ENCODE data around the gene NUP205.
A peak's percentile ranks its signal among the peaks of the same experiment; 100 is the strongest.

The NUP205 gene

DNA sequence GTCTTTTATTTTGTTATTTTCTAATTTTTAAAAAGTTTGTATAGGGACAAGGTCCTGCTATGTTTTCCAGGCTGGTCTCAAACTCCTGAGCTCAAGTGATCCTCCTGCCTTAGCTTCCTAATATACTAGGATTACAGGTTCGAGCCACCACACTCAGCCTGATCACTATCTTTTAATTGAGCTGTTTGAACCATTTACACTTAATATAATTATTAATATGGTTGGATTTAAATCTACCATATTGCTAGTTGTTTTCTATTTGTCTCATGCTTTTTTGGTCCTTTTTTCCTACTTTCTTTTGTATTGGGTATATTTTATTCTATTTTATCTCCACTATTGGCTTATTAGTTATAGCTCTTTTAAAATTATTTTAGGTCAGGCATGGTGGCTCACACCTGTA is 34.6 kb upstream of the NUP205 start:
- Mint-ChIP-seq H3K9me3 (no peaks in the 10 kb centered on the region), H3K27ac (no peak overlapping the region), H3K4me1 (ENCODE audit: low read depth) (no peaks in the 10 kb centered on the region), H3K27me3 (no peaks in the 10 kb centered on the region), H3K4me3 (no peak overlapping the region), H3K36me3 (ENCODE audit: low read depth) (no peaks in the 10 kb centered on the region)

DNA sequence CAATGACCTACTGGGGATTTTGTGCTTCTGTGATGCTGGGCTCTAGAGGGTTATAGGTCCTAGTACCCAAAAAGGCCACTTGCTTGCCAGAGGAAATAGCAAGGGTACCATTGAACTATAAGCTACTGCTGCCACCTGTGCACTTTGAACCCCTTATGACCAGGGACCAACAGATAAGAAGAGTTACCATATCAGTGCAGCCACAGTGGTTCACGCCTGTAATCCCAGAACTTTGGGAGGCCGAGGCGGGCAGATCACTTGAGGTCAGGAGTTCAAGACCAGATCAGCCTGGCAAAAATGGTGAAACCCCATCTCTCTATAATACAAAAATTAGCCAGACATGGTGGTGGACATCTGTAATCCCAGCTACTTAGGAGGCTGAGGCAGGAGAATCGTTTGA is 32.3 kb upstream of the NUP205 start:
- no peak overlapping the region for H3K27ac Mint-ChIP-seq
- no peak overlapping the region for H3K4me3 Mint-ChIP-seq
- H3K36me3 Mint-ChIP-seq (ENCODE audit: low read depth) = no peaks in the 10 kb centered on the region
- H3K27me3 Mint-ChIP-seq = no peaks in the 10 kb centered on the region
- no peaks in the 10 kb centered on the region for H3K4me1 Mint-ChIP-seq (ENCODE audit: low read depth)
- H3K9me3 Mint-ChIP-seq = no peaks in the 10 kb centered on the region

DNA sequence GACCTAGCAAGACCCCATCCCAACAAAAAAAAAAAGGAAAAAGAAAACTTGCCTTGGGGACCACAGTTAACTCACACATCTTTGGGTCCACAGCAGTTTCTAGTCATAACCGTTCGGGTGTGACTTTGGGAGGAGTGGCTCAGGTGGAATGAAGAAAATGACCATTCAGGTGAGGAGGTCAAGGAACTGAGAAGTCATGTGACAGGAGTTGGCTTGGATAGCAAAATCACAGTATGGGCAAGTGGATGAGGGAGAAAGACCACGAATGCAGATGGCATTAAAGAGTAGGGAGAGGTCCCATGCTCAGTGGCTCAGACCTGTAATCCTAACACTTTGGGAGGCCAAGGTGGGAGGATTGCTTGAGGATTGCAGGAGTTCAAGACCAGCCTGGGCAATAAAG is 30.7 kb upstream of the NUP205 start:
- Mint-ChIP-seq H3K27me3 (no peaks in the 10 kb centered on the region), H3K27ac (no peak overlapping the region), H3K36me3 (ENCODE audit: low read depth) (no peaks in the 10 kb centered on the region), H3K9me3 (no peaks in the 10 kb centered on the region), H3K4me3 (no peak overlapping the region), H3K4me1 (ENCODE audit: low read depth) (no peaks in the 10 kb centered on the region)

DNA sequence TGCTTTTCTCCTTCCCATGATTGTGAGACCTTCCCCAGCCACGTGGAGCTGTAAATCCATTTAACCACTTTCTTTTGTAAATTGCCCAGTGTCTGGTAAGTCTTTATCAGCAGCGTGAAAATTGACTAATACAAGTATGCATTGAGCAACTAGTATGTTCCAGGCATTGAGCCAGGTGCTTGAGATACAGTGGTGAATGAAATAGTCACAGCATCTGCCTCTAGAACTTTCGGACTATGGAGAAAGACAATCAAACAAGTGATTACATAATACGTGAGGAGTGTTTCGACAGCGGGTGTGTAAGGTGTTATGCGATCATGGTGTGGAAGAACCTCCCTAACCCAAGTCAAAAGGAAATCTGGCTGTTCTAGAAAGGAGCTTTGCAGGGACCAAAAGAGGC is 21.6 kb upstream of the NUP205 start:
- H3K36me3 Mint-ChIP-seq (ENCODE audit: low read depth) = no peaks in the 10 kb centered on the region
- H3K4me1 Mint-ChIP-seq (ENCODE audit: low read depth) = no peaks in the 10 kb centered on the region
- H3K9me3 Mint-ChIP-seq = no peaks in the 10 kb centered on the region
- H3K27ac Mint-ChIP-seq = no peak overlapping the region
- H3K4me3 Mint-ChIP-seq = no peak overlapping the region
- peaks cover 12% of the 10 kb centered on the region for H3K27me3 Mint-ChIP-seq

DNA sequence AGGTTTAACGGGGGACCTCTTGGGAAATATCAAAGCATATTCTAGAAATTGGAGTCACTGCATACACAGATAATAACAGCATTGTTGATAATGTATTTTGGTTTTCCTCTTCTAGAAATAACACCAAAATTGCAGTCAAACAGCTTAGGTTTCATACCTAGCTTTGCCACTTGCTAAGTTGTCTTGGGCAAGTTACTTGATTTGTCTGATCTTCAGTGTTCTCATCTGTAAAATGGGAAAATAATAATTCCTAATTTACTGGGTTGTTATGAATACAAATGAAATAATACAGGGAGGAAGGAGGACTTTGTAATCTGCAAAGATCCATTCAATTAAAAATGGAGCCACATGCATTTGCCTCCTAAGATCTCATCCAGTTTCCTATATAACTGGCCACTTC is 20.3 kb upstream of the NUP205 start:
- H3K36me3 Mint-ChIP-seq (ENCODE audit: low read depth) = no peaks in the 10 kb centered on the region
- H3K27ac Mint-ChIP-seq = no peak overlapping the region
- no peak overlapping the region for H3K4me3 Mint-ChIP-seq
- no peaks in the 10 kb centered on the region for H3K9me3 Mint-ChIP-seq
- no peaks in the 10 kb centered on the region for H3K4me1 Mint-ChIP-seq (ENCODE audit: low read depth)
- H3K27me3 Mint-ChIP-seq = peaks cover 12% of the 10 kb centered on the region

DNA sequence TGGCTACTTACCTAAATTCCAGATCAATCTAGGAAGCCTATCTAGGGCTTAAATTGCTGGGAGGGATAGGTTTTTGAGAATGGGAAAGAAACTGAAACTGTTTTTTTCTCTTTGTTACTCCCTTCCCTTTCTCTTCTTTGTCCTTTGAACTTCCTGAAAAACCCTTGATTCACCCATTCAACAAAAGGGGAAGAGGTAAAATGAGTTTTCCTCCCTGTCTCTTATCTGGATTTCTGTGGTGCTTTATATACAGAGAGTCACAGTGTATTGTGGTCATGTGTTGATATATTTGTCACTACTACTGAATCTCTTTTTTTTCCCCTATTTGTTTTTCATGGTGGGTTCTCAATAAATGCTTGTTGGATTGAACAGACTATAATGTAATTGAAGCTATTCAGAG is 19.8 kb upstream of the NUP205 start:
- Mint-ChIP-seq H3K27me3 (peaks cover 12% of the 10 kb centered on the region), H3K36me3 (ENCODE audit: low read depth) (no peaks in the 10 kb centered on the region), H3K4me1 (ENCODE audit: low read depth) (no peaks in the 10 kb centered on the region), H3K9me3 (no peaks in the 10 kb centered on the region), H3K4me3 (no peak overlapping the region), H3K27ac (no peak overlapping the region)

DNA sequence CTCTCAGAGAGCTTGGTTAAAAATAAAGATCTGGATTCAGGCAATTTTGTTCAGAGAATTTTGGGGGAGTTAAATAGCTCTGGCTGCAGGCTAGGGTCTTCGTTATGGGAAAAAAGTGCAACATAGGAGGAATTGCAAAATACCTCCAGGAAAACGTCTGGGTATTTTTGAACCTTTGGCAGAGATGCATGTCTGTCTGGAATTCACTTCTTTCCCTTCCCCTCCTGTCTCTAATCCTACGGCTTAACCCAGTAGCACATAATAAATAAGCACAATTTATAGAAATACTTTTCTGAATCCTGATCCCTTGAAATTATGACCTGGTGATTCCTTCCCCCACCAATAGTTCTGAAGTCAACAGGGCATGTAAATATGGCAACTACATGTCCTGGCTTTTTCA is 19.3 kb upstream of the NUP205 start:
- Mint-ChIP-seq H3K36me3 (ENCODE audit: low read depth) (no peaks in the 10 kb centered on the region), H3K4me1 (ENCODE audit: low read depth) (no peaks in the 10 kb centered on the region), H3K9me3 (no peaks in the 10 kb centered on the region), H3K27me3 (peaks cover 12% of the 10 kb centered on the region), H3K4me3 (no peak overlapping the region), H3K27ac (no peak overlapping the region)

DNA sequence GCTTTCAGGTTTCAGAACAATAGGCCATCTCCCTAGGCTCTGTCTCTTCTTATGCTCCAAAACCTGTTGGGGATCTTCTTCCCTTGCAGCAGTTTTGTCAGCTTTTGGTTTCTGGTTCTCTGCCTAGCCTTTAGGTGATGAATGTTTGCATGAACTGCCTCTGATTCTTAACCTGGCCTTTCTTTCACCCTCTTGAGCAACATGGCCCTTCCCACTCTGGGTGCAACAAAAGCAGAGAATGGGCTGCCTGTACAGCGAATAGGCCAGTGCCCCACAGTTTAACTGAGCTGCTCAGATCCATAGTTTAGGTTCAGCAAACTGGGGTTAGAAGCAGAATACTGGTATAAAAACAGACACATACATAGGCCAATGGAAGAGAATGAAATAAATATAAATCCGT is 18.1 kb upstream of the NUP205 start:
- Mint-ChIP-seq H3K36me3 (ENCODE audit: low read depth) (no peaks in the 10 kb centered on the region), H3K27ac (no peak overlapping the region), H3K9me3 (no peaks in the 10 kb centered on the region), H3K4me1 (ENCODE audit: low read depth) (no peaks in the 10 kb centered on the region), H3K4me3 (no peak overlapping the region), H3K27me3 (peaks cover 10% of the 10 kb centered on the region)

DNA sequence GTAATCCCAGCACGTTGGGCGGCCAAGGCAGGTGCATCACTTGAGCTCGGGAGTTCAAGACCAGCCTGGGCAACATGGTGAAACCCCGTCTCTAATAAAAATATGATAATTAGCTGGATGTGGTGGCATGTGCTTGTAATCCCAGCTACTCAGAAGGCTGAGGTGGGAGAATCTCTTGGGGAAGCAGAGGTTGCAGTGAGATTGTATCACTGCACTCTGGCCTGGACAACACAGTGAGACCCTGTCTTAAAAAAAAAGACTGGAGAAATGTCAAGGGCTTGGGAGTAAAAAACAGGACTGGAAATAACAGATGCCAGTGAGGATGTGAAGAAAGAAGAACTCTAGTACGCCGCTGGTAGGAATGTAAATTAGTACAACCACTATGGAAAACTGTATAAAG is 16.7 kb upstream of the NUP205 start:
- H3K9me3 Mint-ChIP-seq = no peaks in the 10 kb centered on the region
- H3K27ac Mint-ChIP-seq = no peak overlapping the region
- no peak overlapping the region for H3K4me3 Mint-ChIP-seq

DNA sequence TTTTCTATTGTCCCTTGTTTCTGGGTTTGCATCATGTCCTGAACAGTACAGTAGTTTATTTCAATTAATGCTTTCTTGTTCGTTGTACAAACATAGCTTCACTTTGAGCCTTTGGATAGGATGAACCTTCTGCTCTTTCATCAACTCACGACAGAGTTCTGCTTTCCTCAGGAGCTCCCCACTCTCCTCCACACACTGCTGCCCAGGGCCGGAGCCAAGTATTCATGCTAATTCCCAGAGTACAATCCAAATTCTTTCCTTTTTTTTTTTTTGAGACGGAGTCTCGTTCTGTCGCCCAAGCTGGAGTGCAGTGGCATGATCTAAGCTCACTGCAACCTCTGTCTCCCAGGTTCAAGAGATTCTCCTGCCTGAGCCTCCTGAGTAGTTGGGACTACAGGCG is 7.5 kb upstream of the NUP205 start:
- H3K27ac Mint-ChIP-seq = no peak overlapping the region
- no peaks in the 10 kb centered on the region for H3K36me3 Mint-ChIP-seq (ENCODE audit: low read depth)
- H3K27me3 Mint-ChIP-seq = peaks cover 12% of the 10 kb centered on the region
- no peak overlapping the region for H3K4me3 Mint-ChIP-seq
- H3K4me1 Mint-ChIP-seq (ENCODE audit: low read depth) = no peaks in the 10 kb centered on the region
- no peaks in the 10 kb centered on the region for H3K9me3 Mint-ChIP-seq

More for the DNA sequence above, 16.7 kb upstream of the NUP205 start:
- Mint-ChIP-seq H3K4me1 (ENCODE audit: low read depth) (no peaks in the 10 kb centered on the region), H3K36me3 (ENCODE audit: low read depth) (no peaks in the 10 kb centered on the region), H3K27me3 (peaks cover 10% of the 10 kb centered on the region)

DNA sequence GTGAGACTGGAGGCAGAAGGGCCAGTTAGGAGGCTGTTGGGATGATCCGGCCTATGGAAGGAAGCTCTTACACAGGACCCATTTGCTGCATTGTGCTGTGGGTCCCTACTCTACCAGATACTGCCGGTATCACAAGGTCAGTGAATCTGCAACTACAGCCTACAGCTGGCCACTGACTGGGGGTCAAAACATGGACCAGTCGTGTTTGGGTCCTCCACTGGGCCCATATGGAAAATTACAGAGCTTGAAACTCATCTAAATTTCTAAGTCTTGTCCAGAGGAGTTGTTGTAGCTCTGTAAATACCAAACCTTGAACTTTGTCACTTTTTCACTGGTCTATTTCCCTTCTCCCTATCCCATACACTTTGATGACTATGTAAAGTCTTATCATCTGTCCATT is 5.6 kb upstream of the NUP205 start:
- Mint-ChIP-seq H3K9me3 (no peaks in the 10 kb centered on the region), H3K4me3 (no peak overlapping the region), H3K4me1 (ENCODE audit: low read depth) (no peaks in the 10 kb centered on the region), H3K36me3 (ENCODE audit: low read depth) (no peaks in the 10 kb centered on the region), H3K27ac (no peak overlapping the region), H3K27me3 (peaks cover 15% of the 10 kb centered on the region)

DNA sequence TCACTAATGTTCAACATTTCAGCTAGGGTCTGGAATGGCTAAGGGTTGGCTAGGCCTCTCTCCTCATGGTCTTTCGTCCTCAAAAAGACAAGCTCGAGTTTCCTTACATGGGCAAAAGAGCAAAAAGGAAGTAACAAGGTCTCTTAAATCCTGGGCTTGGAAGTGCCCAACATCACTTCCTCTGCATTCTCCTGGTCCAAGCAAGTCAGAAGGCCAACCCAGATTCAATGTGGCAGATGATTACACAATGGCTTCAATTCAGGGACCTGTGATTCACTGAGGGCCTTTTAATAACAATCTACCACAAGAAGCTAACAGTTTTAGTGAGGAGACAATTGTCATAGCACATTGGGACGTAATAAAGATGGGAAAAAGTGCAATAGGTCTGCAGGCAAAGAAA is 4.4 kb upstream of the NUP205 start:
- Mint-ChIP-seq H3K27ac (no peak overlapping the region), H3K27me3 (peaks cover 10% of the 10 kb centered on the region), H3K9me3 (no peaks in the 10 kb centered on the region), H3K36me3 (ENCODE audit: low read depth) (no peaks in the 10 kb centered on the region), H3K4me3 (no peak overlapping the region), H3K4me1 (ENCODE audit: low read depth) (no peaks in the 10 kb centered on the region)

DNA sequence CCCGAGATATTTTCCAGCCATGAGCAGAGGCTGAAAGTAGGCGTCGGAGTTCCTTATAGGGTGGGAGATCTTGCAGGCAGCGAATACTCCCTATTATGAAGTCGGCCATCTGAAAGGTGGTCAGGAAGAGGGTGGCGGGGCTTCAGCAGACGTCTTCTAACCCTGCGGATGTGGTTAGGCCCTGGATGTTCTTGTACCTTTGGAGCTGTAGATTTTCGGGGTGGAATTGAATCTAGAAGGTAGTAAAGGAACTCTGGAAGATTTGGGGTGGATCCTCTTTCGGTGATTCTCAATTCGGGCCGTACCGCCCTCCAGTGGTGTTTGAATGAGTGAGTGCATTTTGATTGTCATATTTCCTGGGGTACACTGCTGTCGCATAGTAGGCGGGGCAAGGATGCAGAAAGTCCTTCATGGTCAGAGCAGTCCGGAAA is 635 bp downstream of the NUP205 start:
- Mint-ChIP-seq H3K4me3 (no peak overlapping the region), H3K9me3 (no peaks in the 10 kb centered on the region), H3K36me3 (ENCODE audit: low read depth) (peaks cover 19% of the 10 kb centered on the region), H3K4me1 (ENCODE audit: low read depth) (peaks cover 23% of the 10 kb centered on the region), H3K27me3 (peaks cover 4% of the 10 kb centered on the region), H3K27ac (no peak overlapping the region)

DNA sequence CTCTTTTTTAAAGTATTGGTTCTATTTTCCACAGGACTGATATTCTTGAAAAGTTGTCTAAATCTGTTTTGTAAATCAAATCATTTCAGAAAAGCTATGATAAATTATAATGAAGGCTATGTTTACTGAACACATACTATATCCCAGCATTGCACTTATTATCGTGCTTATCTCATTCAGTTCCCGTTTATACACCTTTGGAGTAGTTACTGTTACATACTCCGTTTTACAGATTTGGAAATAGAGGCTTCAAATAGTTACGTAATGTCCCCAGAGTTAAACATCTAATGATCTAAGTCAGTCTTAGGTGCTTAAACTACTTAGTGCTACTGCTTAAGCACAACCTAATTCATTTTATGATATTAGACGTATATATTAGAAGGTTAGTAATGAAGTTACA is 1.2 kb downstream of the NUP205 start:
- Mint-ChIP-seq H3K9me3 (no peaks in the 10 kb centered on the region), H3K36me3 (ENCODE audit: low read depth) (peaks cover 19% of the 10 kb centered on the region), H3K27me3 (peaks cover 4% of the 10 kb centered on the region), H3K4me3 (no peak overlapping the region), H3K4me1 (ENCODE audit: low read depth) (peaks cover 26% of the 10 kb centered on the region), H3K27ac (no peak overlapping the region)

DNA sequence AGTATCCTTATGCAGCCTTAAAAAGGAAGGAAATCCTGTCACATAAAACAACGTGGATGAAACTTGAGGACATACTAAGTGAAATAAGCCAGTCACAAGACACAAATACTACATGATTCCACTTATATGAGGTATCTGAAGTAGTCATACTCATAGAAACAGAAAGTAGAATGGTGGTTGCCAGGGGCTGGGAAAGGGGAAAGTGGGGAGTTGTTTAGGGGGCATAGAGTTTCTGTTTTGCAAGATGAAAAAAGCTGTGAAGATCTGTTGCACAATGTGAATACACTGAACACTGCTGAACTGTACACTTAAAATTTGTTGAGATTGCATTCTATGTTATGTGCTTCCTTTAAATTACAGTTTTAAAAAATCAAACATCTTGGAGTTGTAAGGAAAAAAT is 2.9 kb downstream of the NUP205 start:
- Mint-ChIP-seq H3K4me1 (ENCODE audit: low read depth) (peaks cover 30% of the 10 kb centered on the region), H3K4me3 (peak overlapping the region; percentile 33), H3K27ac (peak overlapping the region; percentile 46), H3K36me3 (ENCODE audit: low read depth) (peaks cover 23% of the 10 kb centered on the region), H3K9me3 (no peaks in the 10 kb centered on the region), H3K27me3 (no peaks in the 10 kb centered on the region)

DNA sequence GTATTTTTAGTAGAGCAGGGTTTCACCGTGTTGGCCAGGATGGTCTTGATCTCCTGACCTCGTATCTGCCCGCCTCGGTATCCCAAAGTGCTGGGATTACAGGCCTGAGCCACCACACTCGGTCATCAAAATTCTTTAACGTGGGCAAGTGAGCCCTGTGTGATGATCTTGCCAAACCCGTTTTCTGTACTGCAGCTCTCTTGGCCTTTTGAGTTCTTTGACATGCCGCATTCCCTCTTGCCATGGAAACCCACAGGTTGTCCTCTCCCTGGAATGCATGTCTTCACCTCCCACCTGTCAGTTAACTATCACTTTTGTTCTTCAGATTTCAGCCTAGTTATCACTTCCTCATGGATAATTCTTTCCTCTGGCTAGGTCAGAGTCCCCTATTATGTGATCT is 5.0 kb downstream of the NUP205 start:
- Mint-ChIP-seq H3K36me3 (ENCODE audit: low read depth) (peaks cover 32% of the 10 kb centered on the region), H3K4me3 (no peak overlapping the region), H3K4me1 (ENCODE audit: low read depth) (peaks cover 34% of the 10 kb centered on the region), H3K9me3 (no peaks in the 10 kb centered on the region), H3K27ac (no peak overlapping the region), H3K27me3 (no peaks in the 10 kb centered on the region)

DNA sequence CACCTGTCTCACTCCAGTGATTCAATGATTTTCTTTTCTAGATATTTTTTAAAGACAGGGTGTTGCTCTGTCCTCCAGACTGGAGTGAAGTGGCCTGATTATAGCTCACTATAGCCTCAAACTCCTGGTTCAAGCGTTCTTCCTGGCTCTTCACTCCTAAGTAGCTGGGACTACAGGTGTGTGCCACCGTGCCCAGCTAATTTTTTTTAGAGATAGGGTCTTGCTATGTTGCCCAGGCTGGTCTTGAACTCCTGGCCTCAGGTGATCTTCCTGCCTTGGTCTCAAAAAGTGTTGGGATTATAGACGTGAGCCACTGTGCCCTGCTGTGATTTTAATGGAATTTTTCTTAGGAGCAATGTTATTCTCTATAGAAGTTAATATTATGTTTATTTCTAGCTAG is 14.1 kb downstream of the NUP205 start:
- Mint-ChIP-seq H3K36me3 (ENCODE audit: low read depth) (peaks cover 60% of the 10 kb centered on the region), H3K9me3 (no peaks in the 10 kb centered on the region), H3K4me3 (no peak overlapping the region), H3K4me1 (ENCODE audit: low read depth) (peaks cover 17% of the 10 kb centered on the region), H3K27ac (no peak overlapping the region), H3K27me3 (no peaks in the 10 kb centered on the region)

Data from stimulated activated naive CD8-positive, alpha-beta T cell treated with anti-CD3 and anti-CD28 coated beads, Interleukin-15, Interleukin-2, amounts not matched to agents 100 ng/mL and 50 ng/mL, for 24 hours (primary cell).